ENCODE data around the gene C3orf18.

GRCh38 chr3:50525191-50525910 is 42.2 kb downstream of the C3orf18 start:
- TF ChIP-seq CTCF (optimal IDR thresholded peaks at IDR 0.05 in 1 of 3, IDR thresholded peaks at IDR 0.05 in 1 of 3, conservative IDR thresholded peaks at IDR 0.05 in 1 of 3; ENCODE audit: extremely low read depth in 1 of 3, insufficient read depth in 2 of 3, low read length in 3 of 3) (no peak), EZH2 (IDR thresholded peaks at IDR 0.05; ENCODE audit: low read length) (no peak)

All from keratinocyte (primary cell).